Psoas muscle (tissue), 8 donors: ENCODE measurements around the gene UBE2I. TPM values are rescaled to one million over a fixed set of nuclear protein-coding genes. Genes with fewer than 3 reads are reported as not detected.

ENCODE experiments used
- ATAC-seq, 4 donors: fragments of 200-7000 bp; cut with Tn5 transposase; one replicate each; pipeline ENCODE4 v1.9.1; 2020; ENCODE audit warnings: moderate library complexity in 3 of 4, mild to moderate bottlenecking in 2 of 4
- DNase-seq, 2 donors: peaks; one replicate each; pipeline ENCODE4 v3.0.0-alpha.2; 2020
- H3K27ac ChIP-seq: fragments of 200-600 bp; one replicate; pipeline ENCODE4 v1.8.0; 2022
- H3K27me3 ChIP-seq, 3 donors: fragments of 200-600 bp in 1 of 3; one replicate each; pipeline versions ENCODE4 v1.6.1 to v1.8.0; 2013 to 2022; ENCODE audit warnings: low read length in 2 of 3, mild to moderate bottlenecking in 2 of 3, moderate library complexity in 1 of 3; ENCODE audit not compliant: insufficient read depth in 3 of 3
- H3K36me3 ChIP-seq, 2 donors: fragments of 200-600 bp in 1 of 2; one replicate each; pipeline versions ENCODE4 v1.6.1 to v1.8.0; 2013 to 2022; ENCODE audit warnings: low read depth in 1 of 2, mild to moderate bottlenecking in 1 of 2, moderate library complexity in 1 of 2; ENCODE audit not compliant: insufficient read depth in 1 of 2
- H3K4me1 ChIP-seq: fragments of 200-600 bp; one replicate; pipeline ENCODE4 v1.8.0; 2022
- H3K4me3 ChIP-seq: fragments of 200-600 bp; one replicate; pipeline ENCODE4 v1.8.0; 2022; ENCODE audit warnings: mild to moderate bottlenecking
- H3K9me3 ChIP-seq: fragments of 200-600 bp; one replicate; pipeline ENCODE4 v1.8.0; 2022
- CTCF ChIP-seq: fragments of 200-600 bp; IDR thresholded peaks from one replicate; pipeline ENCODE4 v1.8.0; 2022; ENCODE audit warnings: antibody characterized with exemption
- WGBS, 3 donors: extraction: QIAGEN DNeasy Blood & Tissue Kit; methylation state at CpG; one replicate each; pipeline versions ENCODE4 v1.1.6 to v1.1.7; 2013; 5-methylcytosine and 5-hydroxymethylcytosine counted together
- intact Hi-C, 2 donors: fragments of 100-400 bp; cut with DNase I; formaldehyde crosslinking; loops; one replicate each; pipeline versions ENCODE4 v1.11.0 to v1.14.2; 2022
- polyA plus RNA-seq, 3 donors: library from polyadenylated mRNA; stranded (reverse); fragments of 200-250 nt; gene quantifications; one replicate each; pipeline ENCODE4 v1.2.3, GENCODE V29; 2013
- total RNA-seq, 4 donors: library from RNA; stranded (reverse); fragmentation: NEBNext Ultra II Directional in 2 of 4; extraction: Animal tissue kit (Norgen Biotek cat#: 25700) in 2 of 4; gene quantifications; one replicate each; pipeline versions ENCODE4 v1.2.1 to v1.2.4, GENCODE V29; 2021 to 2023
- donor health status: healthy with polysubstance abuse.
- donor health status: DM: no; HTN: no; CAD: no; lungs with moderate emphysema.
- donor health status: Bipolar disorder and iron deficiency.
- donor health status: healthy.
- donor health status: DM: yes; HTN: yes; CAD: no.
- donor health status: DM: no; HTN: no; CAD: no.
- donor health status: DM: no; HTN: no; CAD: no.
- donor health status: DM: yes; HTN: yes; CAD: no.

Gene UBE2I
- total and polyA plus RNA-seq, 7 donors: 46.2 to 101 (median 55.6) TPM

GRCh38 chr16:1299012-1299867 lies 10.2 kb upstream of the UBE2I start:
- WGBS, 3 donors: 52 to 57% (median 52%) methylated on average over 31 of the region's 31 CpGs
- H3K4me3 ChIP-seq: no peak overlapping the region
- no peak overlapping the region for H3K27ac ChIP-seq
- peaks cover 15% of the 10 kb centered on the region for H3K4me1 ChIP-seq
- TF ChIP-seq CTCF: no peak
- H3K27me3 ChIP-seq: peaks cover 0 to 44% (median 8%) of the 10 kb centered on the region in 3 donors
- no peak for DNase-seq
- no peaks in the 10 kb centered on the region for H3K9me3 ChIP-seq
- H3K36me3 ChIP-seq: no peaks in the 10 kb centered on the region
- intact Hi-C loops: no loop called here
- no peak for ATAC-seq

- no peaks in the 10 kb centered on the region for H3K36me3 ChIP-seq
- intact Hi-C loops: no loop called here
- ATAC-seq: no peak
- H3K27ac ChIP-seq: no peak overlapping the region
- 67 to 75% (median 69%) methylated on average over 12 of the region's 12 CpGs for WGBS, 3 donors
- no peak overlapping the region for H3K4me3 ChIP-seq
- H3K9me3 ChIP-seq: no peaks in the 10 kb centered on the region
- H3K27me3 ChIP-seq: peaks cover 0 to 43% (median 6%) of the 10 kb centered on the region in 3 donors
- DNase-seq: no peak
- no peak for TF ChIP-seq CTCF
- peaks cover 15% of the 10 kb centered on the region for H3K4me1 ChIP-seq
Observed at GRCh38 chr16:1299868-1300203, 9.6 kb upstream of the UBE2I start.

GRCh38 chr16:1300664-1301476 lies 8.6 kb upstream of the UBE2I start:
- peak; percentile 76 for TF ChIP-seq CTCF
- Histone ChIP-seq H3K4me3 (peak overlapping the region; percentile 36), H3K4me1 (peaks cover 15% of the 10 kb centered on the region), H3K27me3 (peaks cover 0 to 43% (median 6%) of the 10 kb centered on the region in 3 donors), H3K9me3 (no peaks in the 10 kb centered on the region), H3K27ac (no peak overlapping the region), H3K36me3 (no peaks in the 10 kb centered on the region)
- ATAC-seq: peak; percentile 61 to 73 (median 67)
- peak; percentile 70 to 85 for DNase-seq
- 5 to 12% (median 6%) methylated on average over 32 to 42 of the region's 42 CpGs for WGBS, 3 donors
- intact Hi-C loops: no loop called here

- 70 to 74% (median 72%) methylated on average over 12 of the region's 12 CpGs for WGBS, 3 donors
- H3K4me1 ChIP-seq: peaks cover 13% of the 10 kb centered on the region
- DNase-seq (no peak), ATAC-seq (no peak)
- peaks cover 0 to 43% (median 6%) of the 10 kb centered on the region in 3 donors for H3K27me3 ChIP-seq
- no peak overlapping the region for H3K4me3 ChIP-seq
- TF ChIP-seq CTCF: no peak
- intact Hi-C loops: no loop called here
- H3K27ac ChIP-seq: no peak overlapping the region
- H3K36me3 ChIP-seq: no peaks in the 10 kb centered on the region
- no peaks in the 10 kb centered on the region for H3K9me3 ChIP-seq
Observed at GRCh38 chr16:1301562-1301961, 7.9 kb upstream of the UBE2I start.
